Parathyroid adenoma (tissue), 2 donors: ENCODE measurements around the gene VAV3.

Experiments
- H2AFZ ChIP-seq: fragments of 300-600 bp; sonication (generic); one replicate; pipeline ENCODE4 v1.7.0; 2017; ENCODE audit warnings: antibody characterized with exemption, mild to moderate bottlenecking
- H3K27ac ChIP-seq: fragments of 300-600 bp; sonication (generic); one replicate; pipeline ENCODE4 v1.7.0; 2017
- H3K27me3 ChIP-seq: fragments of 300-600 bp; sonication (generic); one replicate; pipeline ENCODE4 v1.7.0; 2017; ENCODE audit warnings: low read length; ENCODE audit not compliant: control insufficient read depth, insufficient read depth
- H3K36me3 ChIP-seq: fragments of 300-600 bp; sonication (generic); one replicate; pipeline ENCODE4 v1.7.0; 2017; ENCODE audit warnings: low read length; ENCODE audit not compliant: control insufficient read depth, insufficient read depth
- H3K4me1 ChIP-seq: fragments of 300-600 bp; sonication (generic); one replicate; pipeline ENCODE4 v1.7.0; 2017; ENCODE audit warnings: control low read depth
- H3K4me2 ChIP-seq: fragments of 300-600 bp; sonication (generic); one replicate; pipeline ENCODE4 v1.7.0; 2017; ENCODE audit warnings: low read length
- H3K4me3 ChIP-seq: fragments of 300-600 bp; sonication (generic); one replicate; pipeline ENCODE4 v1.7.0; 2017; ENCODE audit warnings: low read depth, low read length
- H3K79me2 ChIP-seq: fragments of 300-600 bp; sonication (generic); one replicate; pipeline ENCODE4 v1.7.0; 2017; ENCODE audit warnings: control low read depth
- H3K9ac ChIP-seq: fragments of 300-600 bp; sonication (generic); one replicate; pipeline ENCODE4 v1.7.0; 2017; ENCODE audit warnings: mild to moderate bottlenecking
- H3K9me3 ChIP-seq: fragments of 300-600 bp; sonication (generic); one replicate; pipeline ENCODE4 v1.7.0; 2017; ENCODE audit warnings: low read length; ENCODE audit not compliant: control insufficient read depth
- TF ChIP-seq, protein P1 (sequence below): fragments of 300-600 bp; sonication (generic); IDR thresholded peaks from one replicate; pipeline ENCODE4 v1.7.0; 2017; ENCODE audit warnings: antibody characterized with exemption, mild to moderate bottlenecking
- donor health status: primary hyperparathyroidism.

The VAV3 gene

DNA sequence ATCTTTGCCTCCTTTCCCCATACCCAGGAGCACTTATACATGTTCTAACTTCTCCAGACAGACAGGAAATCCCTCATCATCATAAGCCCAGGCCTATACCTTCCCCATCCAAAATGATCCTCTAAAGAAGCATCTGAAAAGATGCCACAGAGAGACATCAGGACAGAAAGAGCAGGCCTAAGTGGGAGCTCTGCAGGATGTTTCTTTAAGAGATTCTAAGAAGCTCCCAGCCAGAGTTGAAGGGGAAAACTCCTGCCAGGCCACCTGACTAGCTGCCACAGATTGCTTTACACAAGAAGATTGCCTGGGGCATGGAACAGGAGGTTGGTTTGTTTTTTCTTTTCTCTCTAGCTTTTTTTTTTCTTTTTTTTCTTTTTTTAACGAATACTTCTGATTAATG lies 275.8 kb downstream of the VAV3 start:
- H3K9ac ChIP-seq = no peak overlapping the region
- H3K4me1 ChIP-seq = peaks cover 2% of the 10 kb centered on the region
- H3K79me2 ChIP-seq = no peaks in the 10 kb centered on the region
- no peak overlapping the region for H3K4me2 ChIP-seq
- H3K4me3 ChIP-seq = no peak overlapping the region
- H3K27ac ChIP-seq = no peak overlapping the region
- H3K27me3 ChIP-seq = no peaks in the 10 kb centered on the region
- H3K9me3 ChIP-seq = no peaks in the 10 kb centered on the region
- H2AFZ ChIP-seq = no peak overlapping the region
- TF ChIP-seq, protein P1, sequence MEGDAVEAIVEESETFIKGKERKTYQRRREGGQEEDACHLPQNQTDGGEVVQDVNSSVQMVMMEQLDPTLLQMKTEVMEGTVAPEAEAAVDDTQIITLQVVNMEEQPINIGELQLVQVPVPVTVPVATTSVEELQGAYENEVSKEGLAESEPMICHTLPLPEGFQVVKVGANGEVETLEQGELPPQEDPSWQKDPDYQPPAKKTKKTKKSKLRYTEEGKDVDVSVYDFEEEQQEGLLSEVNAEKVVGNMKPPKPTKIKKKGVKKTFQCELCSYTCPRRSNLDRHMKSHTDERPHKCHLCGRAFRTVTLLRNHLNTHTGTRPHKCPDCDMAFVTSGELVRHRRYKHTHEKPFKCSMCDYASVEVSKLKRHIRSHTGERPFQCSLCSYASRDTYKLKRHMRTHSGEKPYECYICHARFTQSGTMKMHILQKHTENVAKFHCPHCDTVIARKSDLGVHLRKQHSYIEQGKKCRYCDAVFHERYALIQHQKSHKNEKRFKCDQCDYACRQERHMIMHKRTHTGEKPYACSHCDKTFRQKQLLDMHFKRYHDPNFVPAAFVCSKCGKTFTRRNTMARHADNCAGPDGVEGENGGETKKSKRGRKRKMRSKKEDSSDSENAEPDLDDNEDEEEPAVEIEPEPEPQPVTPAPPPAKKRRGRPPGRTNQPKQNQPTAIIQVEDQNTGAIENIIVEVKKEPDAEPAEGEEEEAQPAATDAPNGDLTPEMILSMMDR = no peak
- H3K36me3 ChIP-seq = no peaks in the 10 kb centered on the region

DNA sequence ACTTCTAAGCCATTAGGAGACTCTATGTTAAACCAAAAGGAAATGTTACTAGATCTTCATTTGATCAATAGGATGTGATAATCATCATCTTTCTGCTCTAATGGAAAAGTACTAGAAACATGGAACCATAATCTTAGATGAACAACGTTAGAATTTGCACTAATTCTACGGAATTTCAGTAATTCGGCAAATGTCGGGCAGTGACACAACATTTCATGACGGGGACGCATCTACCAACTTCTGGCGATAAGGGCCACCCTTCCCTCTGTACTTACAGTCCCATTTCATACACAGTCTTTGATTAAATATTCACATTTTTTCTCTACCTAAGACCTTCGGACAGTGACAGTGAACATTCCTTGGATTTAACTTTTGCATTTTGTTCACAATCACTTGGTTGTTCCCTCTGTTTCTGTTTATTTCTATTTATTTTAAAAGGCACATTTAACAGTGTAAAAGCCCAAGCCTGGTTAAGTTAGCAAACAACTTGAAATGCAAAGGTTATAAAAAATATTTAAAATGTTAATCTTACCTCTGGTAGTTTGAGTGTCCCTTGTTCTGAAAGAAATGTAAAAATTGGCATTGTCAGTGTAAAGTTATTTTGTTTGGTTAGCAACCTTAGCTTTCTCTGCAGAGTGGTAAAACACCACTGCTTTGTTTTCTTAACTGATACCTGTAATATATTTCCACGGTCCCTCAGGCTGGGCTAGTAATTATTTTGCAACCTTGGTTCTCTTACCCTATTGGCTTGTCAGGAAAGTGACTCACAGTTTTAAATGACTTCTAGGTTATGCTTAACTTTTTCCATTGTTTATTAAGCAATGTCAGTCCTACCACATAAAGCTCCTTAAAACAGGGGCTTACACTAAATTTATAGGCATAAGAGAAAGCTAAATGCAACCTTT lies 276.9 kb downstream of the VAV3 start:
- Histone ChIP-seq H2AFZ (no peak overlapping the region), H3K27ac (no peak overlapping the region), H3K9ac (no peak overlapping the region), H3K27me3 (no peaks in the 10 kb centered on the region), H3K4me1 (peaks cover 2% of the 10 kb centered on the region), H3K9me3 (no peaks in the 10 kb centered on the region), H3K4me2 (no peak overlapping the region), H3K4me3 (no peak overlapping the region), H3K36me3 (no peaks in the 10 kb centered on the region), H3K79me2 (no peaks in the 10 kb centered on the region)
- TF ChIP-seq, protein P1 = no peak

DNA sequence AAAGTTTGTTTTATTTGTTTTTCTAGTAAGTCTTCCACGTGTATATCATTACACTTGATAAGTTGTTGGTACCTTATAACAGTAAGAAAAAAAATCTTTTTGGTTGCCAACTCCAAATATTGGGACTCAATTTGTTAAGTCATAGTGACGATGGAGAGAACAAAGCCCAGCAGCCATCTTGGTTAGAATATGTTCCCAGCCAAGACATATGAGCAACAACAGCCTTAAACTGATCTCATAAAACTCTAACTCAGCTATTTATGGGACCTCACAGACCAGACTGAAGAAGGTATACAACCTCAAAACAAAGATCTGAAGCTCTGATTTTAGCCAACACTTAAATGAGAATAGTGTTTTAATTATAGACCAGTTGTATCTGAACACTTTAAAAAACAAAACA lies 281.3 kb downstream of the VAV3 start:
- Histone ChIP-seq H3K4me1 (no peaks in the 10 kb centered on the region), H3K27ac (no peak overlapping the region), H3K27me3 (no peaks in the 10 kb centered on the region), H3K9me3 (no peaks in the 10 kb centered on the region), H3K4me3 (no peak overlapping the region), H3K4me2 (no peak overlapping the region), H3K9ac (no peak overlapping the region), H3K79me2 (no peaks in the 10 kb centered on the region), H3K36me3 (no peaks in the 10 kb centered on the region), H2AFZ (no peak overlapping the region)
- TF ChIP-seq, protein P1 = no peak

DNA sequence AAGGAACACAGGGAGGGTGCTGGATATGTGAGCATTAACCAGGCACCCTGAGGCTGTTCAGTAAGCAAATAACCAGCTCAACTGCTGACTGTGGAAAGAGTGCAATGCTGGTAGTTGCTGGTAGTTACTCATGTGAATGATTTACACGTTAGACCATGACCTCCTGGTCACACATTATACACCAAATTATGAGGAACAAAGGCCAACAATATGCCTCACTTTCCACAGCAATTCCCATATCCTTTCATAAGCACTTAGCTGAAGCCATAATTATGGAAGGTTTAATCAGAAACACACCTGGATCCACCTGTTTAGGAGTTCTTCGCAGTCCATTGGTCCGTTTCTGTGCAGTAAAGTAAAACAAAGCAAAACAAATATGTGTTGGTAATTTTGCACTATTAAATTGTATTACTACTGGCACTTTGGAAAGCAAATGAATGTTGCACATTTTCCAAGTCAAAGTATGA lies 281.8 kb downstream of the VAV3 start:
- no peak overlapping the region for H2AFZ ChIP-seq
- TF ChIP-seq, protein P1 = no peak
- no peak overlapping the region for H3K4me2 ChIP-seq
- no peak overlapping the region for H3K4me3 ChIP-seq
- H3K4me1 ChIP-seq = no peaks in the 10 kb centered on the region
- H3K27me3 ChIP-seq = no peaks in the 10 kb centered on the region
- no peak overlapping the region for H3K9ac ChIP-seq
- H3K36me3 ChIP-seq = no peaks in the 10 kb centered on the region
- no peaks in the 10 kb centered on the region for H3K79me2 ChIP-seq
- H3K27ac ChIP-seq = no peak overlapping the region
- no peaks in the 10 kb centered on the region for H3K9me3 ChIP-seq

DNA sequence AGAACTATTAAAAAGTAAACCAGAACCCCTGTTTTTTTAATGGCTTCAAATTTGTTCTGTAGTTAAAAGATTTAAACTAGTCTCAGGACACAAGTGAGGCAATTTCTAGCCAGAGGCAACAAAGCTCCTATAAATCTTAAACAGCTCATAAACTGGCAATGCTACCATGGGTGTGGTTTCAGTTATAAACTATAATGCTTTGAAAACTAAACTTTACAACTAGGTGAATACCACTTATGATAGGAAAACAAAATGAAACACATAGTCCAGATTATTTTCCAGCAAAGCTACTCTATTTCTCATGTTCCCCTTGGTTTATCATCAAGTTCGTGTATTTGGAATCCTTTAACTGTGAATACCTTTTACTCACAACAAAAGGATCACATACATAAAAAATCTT lies 282.5 kb downstream of the VAV3 start:
- Histone ChIP-seq H3K36me3 (no peaks in the 10 kb centered on the region), H3K27ac (no peak overlapping the region), H3K9me3 (no peaks in the 10 kb centered on the region), H3K27me3 (no peaks in the 10 kb centered on the region), H3K4me3 (no peak overlapping the region), H2AFZ (no peak overlapping the region), H3K4me1 (no peaks in the 10 kb centered on the region), H3K4me2 (no peak overlapping the region), H3K9ac (no peak overlapping the region), H3K79me2 (no peaks in the 10 kb centered on the region)
- TF ChIP-seq, protein P1 = no peak
